Kidney (tissue), 14 donors: ENCODE results near the gene C14orf132. TPM values are rescaled to one million over a fixed set of nuclear protein-coding genes. Genes with fewer than 3 reads are reported as not detected.
A peak's percentile ranks its signal among the peaks of the same experiment; 100 is the strongest.

ENCODE experiments used
- DNase-seq, 5 donors: peaks; one replicate each; pipeline ENCODE4 v3.0.0-alpha.2; 2013 to 2020
- FAIRE-seq: peaks from 2 replicates; lab custom pipeline; 2012; peaks lifted over from hg19 to GRCh38; lab: Jason Lieb, UNC
- H3K27ac ChIP-seq, 2 donors: one replicate each; pipeline ENCODE4 v1.7.0; 2013; ENCODE audit warnings: low read depth in 2 of 2, low read length in 2 of 2, inconsistent platforms in 1 of 2
- H3K27me3 ChIP-seq: one replicate; pipeline ENCODE4 v1.7.1; 2013; ENCODE audit warnings: low read length, inconsistent platforms; ENCODE audit not compliant: control insufficient read depth, insufficient read depth
- H3K36me3 ChIP-seq, 3 donors: one replicate each; pipeline versions ENCODE4 v1.7.0 to v1.7.1; 2013; ENCODE audit warnings: low read length in 3 of 3, control low read depth in 1 of 3, inconsistent platforms in 1 of 3; ENCODE audit not compliant: insufficient read depth in 3 of 3, control insufficient read depth in 2 of 3
- H3K4me1 ChIP-seq, 3 donors: one replicate each; pipeline versions ENCODE4 v1.7.0 to v1.7.1; 2013; ENCODE audit warnings: low read length in 3 of 3, inconsistent platforms in 1 of 3, low read depth in 1 of 3; ENCODE audit not compliant: control insufficient read depth in 2 of 3, insufficient read depth in 2 of 3
- H3K4me3 ChIP-seq, 3 donors: one replicate each; pipeline versions ENCODE4 v1.7.0 to v1.8.1; 2013; ENCODE audit warnings: low read length in 3 of 3, control low read depth in 1 of 3, inconsistent platforms in 1 of 3
- H3K9ac ChIP-seq, 3 donors: one replicate each; pipeline versions ENCODE4 v1.7.0 to v1.7.1; 2013; ENCODE audit warnings: low read length in 3 of 3, control low read depth in 1 of 3, inconsistent platforms in 1 of 3
- H3K9me3 ChIP-seq, 3 donors: one replicate each; pipeline versions ENCODE4 v1.7.0 to v1.7.1; 2013; ENCODE audit warnings: low read length in 3 of 3, control low read depth in 1 of 3, inconsistent platforms in 1 of 3; ENCODE audit not compliant: control insufficient read depth in 2 of 3, insufficient read depth in 1 of 3
- intact Hi-C: fragments of 100-400 bp; cut with DNase I; formaldehyde crosslinking; loops from one replicate; pipeline ENCODE4 v1.11.1; 2022
- polyA plus RNA-seq: library from polyadenylated mRNA; stranded (reverse); fragments of 350-450 nt; fragmentation: Illumina TruSeq; extraction: RNeasy Lipid Tissue Mini Kit (QIAGEN cat#74804); gene quantifications from one replicate; pipeline ENCODE4 v1.2.3, GENCODE V29; 2014; ENCODE audit warnings: low read depth, low replicate concordance; ENCODE audit not compliant: insufficient read depth
- total RNA-seq: library from RNA; stranded (reverse); fragmentation: NEBNext Ultra II Directional; extraction: Animal tissue kit (Norgen Biotek cat#: 25700); gene quantifications from one replicate; pipeline ENCODE4 v1.2.1, GENCODE V29; 2021
- TF ChIP-seq, protein P1 (sequence below): IDR thresholded peaks from 3 replicates; pipeline ENCODE4 v1.5.1; 2012; ENCODE audit warnings: mild to moderate bottlenecking, moderate library complexity, borderline replicate concordance; ENCODE audit not compliant: insufficient read depth; ENCODE audit errors: extremely low read depth
- donor health status: control.
- donor health status: control.
- donor health status: control.
- donor health status: control.
- donor health status: control.
- donor health status: DM: yes; HTN: yes; CAD: no.
- donor health status: Normal renal cell carcinoma (clear cell type).

C14orf132 gene
- total and polyA plus RNA-seq, 2 donors from 2014 or later: 6.0 to 17.5 TPM

DNA sequence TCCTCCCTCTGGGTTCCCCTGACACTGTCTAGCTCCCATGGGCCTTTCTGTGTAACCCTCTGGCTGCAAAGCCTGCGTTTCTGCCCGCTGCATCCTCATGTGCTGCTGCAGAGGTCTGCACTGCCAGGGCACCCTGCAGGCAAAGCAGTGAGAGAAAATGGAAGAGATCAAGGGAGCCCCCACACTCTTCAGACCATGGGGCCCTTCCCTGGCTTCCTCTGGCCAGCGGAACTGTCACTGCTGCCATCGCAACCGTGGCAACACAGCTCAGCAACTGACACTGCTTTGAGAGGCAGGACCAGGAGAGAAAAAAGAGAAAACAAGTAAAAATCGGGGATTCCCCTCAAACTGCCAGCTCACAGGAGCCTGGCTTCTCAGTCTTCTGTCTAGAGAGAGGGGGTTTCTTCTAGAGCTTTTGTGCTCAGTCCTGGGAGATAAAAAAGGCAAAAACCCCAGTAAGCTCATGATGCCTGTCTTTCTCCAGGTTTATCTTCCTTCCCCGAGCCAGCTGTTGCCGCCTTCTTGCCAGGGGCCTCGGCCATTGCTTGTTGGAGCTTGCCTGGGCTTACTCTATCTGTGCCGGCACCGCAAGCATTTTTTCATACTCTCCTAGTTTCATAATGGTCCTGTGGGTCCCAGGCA lies 38.9 kb downstream of the C14orf132 start:
- Histone ChIP-seq H3K36me3 (no peaks in the 10 kb centered on the region), H3K27me3 (no peaks in the 10 kb centered on the region), H3K9me3 (no peaks in the 10 kb centered on the region), H3K27ac (no peak overlapping the region), H3K4me3 (no peak overlapping the region), H3K9ac (no peak overlapping the region), H3K4me1 (no peaks in the 10 kb centered on the region)
- TF ChIP-seq, protein P1, sequence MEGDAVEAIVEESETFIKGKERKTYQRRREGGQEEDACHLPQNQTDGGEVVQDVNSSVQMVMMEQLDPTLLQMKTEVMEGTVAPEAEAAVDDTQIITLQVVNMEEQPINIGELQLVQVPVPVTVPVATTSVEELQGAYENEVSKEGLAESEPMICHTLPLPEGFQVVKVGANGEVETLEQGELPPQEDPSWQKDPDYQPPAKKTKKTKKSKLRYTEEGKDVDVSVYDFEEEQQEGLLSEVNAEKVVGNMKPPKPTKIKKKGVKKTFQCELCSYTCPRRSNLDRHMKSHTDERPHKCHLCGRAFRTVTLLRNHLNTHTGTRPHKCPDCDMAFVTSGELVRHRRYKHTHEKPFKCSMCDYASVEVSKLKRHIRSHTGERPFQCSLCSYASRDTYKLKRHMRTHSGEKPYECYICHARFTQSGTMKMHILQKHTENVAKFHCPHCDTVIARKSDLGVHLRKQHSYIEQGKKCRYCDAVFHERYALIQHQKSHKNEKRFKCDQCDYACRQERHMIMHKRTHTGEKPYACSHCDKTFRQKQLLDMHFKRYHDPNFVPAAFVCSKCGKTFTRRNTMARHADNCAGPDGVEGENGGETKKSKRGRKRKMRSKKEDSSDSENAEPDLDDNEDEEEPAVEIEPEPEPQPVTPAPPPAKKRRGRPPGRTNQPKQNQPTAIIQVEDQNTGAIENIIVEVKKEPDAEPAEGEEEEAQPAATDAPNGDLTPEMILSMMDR: no peak
- intact Hi-C loops: no loop called here
- DNase-seq (peak in 1 of 5 donors; percentile 19), FAIRE-seq (no peak)

GRCh38 chr14:96078625-96079016 lies 39.5 kb downstream of the C14orf132 start:
- H3K9me3 ChIP-seq: no peaks in the 10 kb centered on the region
- intact Hi-C loops: no loop called here
- FAIRE-seq (no peak), DNase-seq (peak in 1 of 5 donors; percentile 13)
- H3K9ac ChIP-seq: no peak overlapping the region
- no peaks in the 10 kb centered on the region for H3K27me3 ChIP-seq
- H3K36me3 ChIP-seq: no peaks in the 10 kb centered on the region
- peaks cover 0 to 3% (median 0%) of the 10 kb centered on the region in 3 donors for H3K4me1 ChIP-seq
- no peak overlapping the region for H3K27ac ChIP-seq
- no peak overlapping the region for H3K4me3 ChIP-seq
- TF ChIP-seq, protein P1: no peak

DNA sequence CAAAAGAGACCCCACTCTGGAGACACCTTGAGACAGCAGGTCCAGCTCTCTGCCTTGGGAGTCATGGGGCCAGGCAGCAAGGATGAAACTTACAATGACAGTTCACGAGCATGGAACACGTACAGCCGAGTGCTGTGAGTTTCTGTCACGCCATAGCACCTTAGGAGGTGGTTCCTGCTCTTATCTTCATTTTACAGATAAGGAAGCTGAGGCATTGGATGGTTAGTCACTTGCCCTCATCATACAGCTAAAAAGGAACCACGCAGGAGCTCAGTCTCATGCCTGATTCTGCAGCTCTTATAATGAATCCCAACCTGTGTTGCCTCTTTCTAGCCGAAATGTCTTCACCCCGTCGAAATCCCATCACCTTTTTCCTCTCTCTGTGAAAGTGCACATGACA lies 39.9 kb downstream of the C14orf132 start:
- FAIRE-seq (no peak), DNase-seq (peak in 1 of 5 donors; percentile 5)
- intact Hi-C loops: no loop called here
- TF ChIP-seq, protein P1: no peak
- Histone ChIP-seq H3K36me3 (no peaks in the 10 kb centered on the region), H3K4me3 (no peak overlapping the region), H3K4me1 (peaks cover 0 to 3% (median 0%) of the 10 kb centered on the region in 3 donors), H3K9ac (no peak overlapping the region), H3K27ac (no peak overlapping the region), H3K27me3 (no peaks in the 10 kb centered on the region), H3K9me3 (no peaks in the 10 kb centered on the region)
